ENCODE data around the gene CDH22. TPM values are rescaled to one million over a fixed set of nuclear protein-coding genes. Genes with fewer than 3 reads are reported as not detected.

Gene CDH22, protein sequence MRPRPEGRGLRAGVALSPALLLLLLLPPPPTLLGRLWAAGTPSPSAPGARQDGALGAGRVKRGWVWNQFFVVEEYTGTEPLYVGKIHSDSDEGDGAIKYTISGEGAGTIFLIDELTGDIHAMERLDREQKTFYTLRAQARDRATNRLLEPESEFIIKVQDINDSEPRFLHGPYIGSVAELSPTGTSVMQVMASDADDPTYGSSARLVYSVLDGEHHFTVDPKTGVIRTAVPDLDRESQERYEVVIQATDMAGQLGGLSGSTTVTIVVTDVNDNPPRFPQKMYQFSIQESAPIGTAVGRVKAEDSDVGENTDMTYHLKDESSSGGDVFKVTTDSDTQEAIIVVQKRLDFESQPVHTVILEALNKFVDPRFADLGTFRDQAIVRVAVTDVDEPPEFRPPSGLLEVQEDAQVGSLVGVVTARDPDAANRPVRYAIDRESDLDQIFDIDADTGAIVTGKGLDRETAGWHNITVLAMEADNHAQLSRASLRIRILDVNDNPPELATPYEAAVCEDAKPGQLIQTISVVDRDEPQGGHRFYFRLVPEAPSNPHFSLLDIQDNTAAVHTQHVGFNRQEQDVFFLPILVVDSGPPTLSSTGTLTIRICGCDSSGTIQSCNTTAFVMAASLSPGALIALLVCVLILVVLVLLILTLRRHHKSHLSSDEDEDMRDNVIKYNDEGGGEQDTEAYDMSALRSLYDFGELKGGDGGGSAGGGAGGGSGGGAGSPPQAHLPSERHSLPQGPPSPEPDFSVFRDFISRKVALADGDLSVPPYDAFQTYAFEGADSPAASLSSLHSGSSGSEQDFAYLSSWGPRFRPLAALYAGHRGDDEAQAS
- 0.11 TPM in 1 of 2 replicates, not detected in the other for total RNA-seq (2014; rRNA removed)
- not detected for polyA plus RNA-seq (2012)

DNA sequence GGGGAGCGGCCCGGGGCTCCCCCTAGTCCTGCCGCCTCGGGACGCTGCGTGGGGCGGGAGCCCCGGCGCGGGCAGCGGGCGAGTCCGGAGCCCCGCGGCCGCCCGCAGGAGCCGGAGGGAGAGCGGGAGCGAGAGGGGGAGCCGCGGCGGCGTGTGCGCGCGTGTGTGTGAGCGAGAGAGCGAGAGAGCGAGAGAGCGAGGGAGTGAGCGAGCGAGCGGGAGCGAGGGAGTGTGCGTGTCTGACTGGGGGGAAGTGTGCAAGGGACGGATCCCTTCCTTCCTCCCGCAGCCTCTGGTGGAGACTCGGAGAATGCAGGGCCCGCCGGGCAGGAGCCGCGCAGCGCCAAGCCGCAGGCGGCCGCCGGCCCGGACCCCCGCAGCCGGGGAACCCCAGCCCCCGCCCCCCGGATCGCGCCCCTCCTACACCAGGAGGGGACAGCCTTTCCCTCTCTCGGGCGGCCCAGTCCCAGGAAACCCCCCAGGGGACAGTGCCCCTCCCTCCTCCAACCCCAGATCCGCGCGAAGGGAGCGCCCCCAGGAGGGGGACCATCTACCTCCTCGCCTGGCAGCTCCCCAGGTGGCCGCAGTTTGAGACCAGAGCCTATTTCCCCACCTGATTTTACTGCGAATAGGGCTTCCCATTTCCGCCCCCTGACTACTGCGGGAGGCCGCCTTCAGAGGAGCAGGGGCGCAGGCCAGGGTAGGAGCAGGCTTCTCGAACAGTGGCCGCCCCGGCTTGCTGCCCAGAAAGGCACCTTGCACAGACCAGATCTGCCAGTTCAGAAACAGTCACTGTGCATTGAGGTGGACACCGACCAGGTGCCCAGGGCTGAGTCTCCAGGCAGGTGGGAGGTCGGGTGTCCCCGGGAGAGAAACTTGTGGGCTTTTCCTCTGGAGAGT lies at the start of gene CDH22:
CDH22 (minus strand) TSS at position 241 of the 900 bp plus-strand sequence. CDS start 57,204 bp downstream, outside the sequence.
- DNase-seq (ENCODE audit: low read depth), result peak; percentile 11

DNA sequence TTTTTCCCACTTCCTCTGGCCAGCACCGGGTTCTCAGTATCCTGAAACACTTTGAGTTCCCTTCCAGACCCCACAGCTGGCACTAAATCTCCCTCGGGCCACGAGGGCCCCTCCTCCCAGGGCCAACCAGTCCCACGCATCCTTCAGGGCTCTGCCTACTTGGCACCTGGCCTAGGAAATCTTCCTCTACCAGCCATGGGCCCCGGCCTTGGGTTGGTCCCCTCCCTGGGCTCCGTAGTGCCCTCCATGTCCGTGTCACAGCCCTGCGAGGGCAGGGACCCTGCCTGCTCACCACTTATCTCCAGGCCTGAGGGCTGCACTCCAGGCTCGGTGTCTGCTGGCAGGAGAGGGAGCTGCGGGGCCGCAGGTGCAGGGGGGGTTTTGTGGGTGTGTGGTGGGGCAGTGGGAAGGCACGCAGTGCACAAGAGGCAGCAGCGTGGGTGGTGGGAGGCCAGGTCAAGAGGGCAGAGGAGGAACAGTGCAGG lies 48.8 kb upstream of the CDH22 start:
- DNase-seq (ENCODE audit: low read depth), result no peak

DNA sequence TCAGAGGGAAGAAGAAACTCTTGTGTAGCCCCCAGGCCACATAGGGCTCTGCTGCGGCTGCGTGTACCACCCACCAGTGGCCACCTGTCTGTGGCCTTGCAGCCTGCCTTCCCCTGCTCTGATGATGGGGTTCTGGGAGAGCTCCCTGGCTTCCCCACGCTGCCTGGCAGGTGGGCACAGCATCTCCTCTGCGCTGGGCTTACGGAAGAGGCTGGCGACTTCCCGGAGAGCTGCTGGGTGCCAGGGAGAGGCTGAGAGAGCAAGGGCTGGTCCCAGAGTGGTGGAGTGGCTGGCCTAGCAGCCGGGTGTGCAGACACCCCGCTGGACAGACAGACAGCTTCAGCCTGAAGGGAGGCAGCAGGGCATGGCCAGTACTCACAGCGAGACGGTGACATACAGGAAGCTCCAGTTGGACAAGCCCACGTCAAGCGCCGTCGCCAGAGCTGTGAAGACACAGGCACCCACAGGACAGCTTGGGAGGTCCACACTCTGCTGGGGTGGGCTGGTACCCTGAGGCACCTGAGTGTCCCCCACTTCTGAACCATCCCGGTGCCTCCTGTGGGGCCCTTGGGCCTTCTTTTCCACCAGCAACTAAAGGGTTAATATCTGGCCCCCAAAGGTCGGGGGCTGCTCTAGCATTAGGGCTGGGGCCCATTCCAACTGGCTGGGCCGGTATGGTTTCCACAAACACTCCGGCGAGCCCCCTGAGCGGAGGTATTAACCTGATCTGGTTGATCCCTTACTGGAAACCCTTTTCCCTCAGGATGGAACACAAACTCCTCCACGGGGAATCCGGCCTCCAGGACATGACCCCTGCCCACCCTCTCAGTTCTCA lies 48.1 kb upstream of the CDH22 start:
- DNase-seq (ENCODE audit: low read depth), result no peak

DNA sequence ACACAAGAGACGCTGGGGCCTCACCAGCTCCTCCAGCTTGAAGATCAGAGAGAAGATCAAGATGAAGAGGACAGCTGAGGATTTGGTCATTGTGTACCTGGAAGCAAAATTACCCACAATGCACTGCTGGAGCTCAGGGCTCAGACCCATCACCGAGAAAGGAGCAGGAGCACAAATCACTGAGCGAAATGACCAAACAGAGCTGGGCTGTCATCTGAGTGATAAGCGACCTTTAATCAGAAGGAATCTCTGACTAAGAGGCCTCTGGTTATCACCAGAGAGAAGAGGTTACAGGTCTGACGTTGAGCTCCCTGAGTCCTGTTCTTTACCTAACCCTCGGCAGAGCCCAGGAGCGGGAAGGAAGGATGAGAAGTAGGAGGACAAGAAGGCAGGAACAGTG lies 47.5 kb upstream of the CDH22 start:
- no peak for DNase-seq (ENCODE audit: low read depth)

DNA sequence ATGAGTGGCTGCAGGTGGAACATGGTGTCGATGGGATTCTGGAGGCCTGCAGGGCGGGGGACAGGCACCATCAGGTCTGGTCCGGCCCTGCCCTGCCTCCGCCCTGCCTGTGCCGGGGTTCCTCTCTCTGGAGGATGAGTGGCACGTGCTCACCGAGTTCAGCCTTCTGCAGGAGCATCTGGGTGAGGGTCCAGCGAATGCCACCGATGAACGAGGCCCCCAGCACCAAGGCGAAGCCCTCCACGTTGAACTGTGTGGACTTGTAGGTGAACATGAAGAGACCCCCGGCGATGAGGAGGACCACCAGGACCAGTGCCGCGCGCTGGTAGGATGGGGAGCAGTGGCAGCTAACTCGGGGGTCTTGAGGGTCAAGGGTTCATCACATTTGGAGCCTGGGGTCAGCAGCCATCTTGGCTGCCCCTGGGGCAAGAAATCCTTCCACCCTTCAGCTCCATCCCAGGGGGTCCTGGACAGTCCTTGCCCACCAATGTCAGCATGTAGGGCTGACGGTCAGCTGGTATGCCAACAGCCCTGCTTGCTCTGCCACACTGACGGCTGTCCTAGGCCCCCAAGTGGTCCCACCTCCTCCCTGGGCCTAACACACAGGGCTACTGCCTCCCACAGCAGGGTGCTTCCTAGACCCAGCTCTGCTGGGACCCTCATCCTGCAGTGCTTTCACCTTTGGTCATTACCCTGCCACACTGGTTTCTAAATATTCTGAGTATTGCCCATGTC lies 46.8 kb upstream of the CDH22 start:
- DNase-seq (ENCODE audit: low read depth), result no peak

DNA sequence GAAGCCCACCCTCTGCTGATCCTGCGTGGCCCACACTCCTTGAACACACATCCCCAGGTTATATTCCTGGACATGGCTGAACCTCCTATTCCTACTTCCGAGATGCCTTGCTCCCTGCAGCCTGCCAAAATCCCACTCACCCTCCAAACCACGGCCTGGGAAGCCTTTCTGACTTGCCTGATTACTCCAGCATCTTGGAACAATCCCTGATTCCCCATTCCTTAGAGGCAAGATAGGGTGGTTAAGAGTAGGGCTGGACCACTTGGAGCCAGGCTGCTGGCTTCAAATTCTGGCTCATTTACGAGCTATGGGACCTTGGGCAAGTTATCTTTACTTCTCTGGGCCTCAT lies 45.9 kb upstream of the CDH22 start:
- no peak for DNase-seq (ENCODE audit: low read depth)

DNA sequence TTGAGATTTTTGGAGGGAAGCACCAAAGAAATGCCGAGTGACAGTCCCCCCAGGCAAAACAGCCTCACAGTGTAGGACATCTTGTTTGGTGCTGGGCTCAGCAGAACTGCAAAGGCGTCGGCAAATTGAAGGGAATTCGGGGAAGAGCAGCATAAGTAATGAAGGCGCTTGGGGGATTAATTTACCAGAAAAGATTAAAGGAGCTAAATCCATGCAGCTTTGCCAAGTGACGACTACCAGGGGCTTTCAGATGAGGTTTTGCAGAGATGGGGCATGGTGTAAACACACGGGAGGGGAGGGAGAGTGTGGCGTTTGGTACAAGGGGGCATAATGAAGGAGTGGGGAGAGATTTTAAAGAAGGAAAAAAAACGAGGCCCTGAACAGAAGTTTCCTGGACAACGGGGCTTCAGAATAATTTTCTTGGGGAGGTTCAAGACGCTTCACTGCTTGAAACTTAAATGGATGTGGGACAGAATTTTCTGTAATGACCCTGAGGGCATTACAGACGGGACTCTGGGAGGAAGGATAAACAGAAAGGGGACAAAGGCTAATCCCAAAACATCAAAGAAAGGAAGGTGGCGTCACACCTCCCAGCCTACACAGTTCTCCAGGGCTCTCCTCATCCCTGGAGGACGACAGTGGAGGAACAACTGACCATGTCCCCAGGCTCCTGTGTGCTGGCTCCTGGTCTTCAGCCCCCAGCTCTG lies 45.4 kb upstream of the CDH22 start:
- DNase-seq (ENCODE audit: low read depth), result no peak

DNA sequence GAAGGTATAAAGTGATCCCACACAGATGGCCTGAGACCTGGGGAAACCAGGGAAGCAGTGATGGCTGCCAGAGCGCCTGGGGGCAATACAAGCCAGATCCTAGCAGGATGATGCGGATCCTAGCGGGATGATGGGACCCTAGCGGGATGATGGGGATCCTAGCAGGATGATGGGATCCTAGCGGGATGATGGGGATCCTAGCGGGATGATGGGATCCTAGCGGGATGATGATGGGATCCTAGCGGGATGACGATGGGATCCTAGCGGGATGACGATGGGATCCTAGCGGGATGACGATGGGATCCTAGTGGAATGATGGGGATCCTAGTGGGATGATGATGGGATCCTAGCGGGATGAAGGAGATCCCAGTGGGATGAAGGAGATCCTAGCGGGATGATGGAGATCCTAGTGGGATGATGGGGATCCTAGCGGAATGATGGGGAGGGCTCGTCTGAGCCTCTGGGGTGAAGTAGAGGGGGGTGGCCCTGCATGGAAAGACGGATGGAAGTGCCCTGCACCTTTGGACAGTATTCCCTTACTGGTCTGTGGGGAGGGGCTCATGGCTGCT lies 44.2 kb upstream of the CDH22 start:
- DNase-seq (ENCODE audit: low read depth), result no peak

DNA sequence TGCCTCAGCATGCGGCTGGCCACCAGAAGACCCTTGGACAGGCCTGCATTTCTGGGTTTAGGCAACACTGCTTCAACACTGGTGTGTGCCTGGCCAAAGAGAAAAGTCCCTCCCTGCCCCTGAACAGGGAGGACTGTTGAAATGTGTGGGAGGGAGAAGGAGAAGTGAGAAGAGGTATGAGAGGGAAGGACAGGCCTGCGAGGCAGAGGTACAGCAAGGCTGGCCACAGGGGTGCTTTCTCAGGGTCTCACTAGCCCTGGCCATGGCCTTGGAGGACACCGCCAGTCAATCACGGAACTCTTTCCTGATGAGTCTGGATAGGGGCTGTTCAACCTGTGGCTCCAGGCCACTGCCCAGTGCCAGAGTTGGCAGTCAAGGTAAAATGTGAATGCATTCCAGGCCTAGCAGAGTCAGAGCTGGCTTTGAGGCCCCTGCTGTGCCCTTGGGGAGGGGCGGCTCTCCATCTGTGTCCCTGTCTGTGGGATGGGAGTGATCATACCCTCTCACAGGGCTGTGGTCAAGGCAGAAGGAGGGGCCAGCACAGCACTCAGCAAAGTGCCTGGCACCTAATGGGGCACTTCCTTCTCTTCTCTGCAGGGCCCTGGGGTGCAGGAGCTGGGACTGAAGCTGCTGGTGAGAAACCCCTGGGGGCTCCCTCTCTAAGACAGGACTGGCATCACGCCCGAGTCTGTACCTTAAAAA lies 43.2 kb upstream of the CDH22 start:
- no peak for DNase-seq (ENCODE audit: low read depth)

DNA sequence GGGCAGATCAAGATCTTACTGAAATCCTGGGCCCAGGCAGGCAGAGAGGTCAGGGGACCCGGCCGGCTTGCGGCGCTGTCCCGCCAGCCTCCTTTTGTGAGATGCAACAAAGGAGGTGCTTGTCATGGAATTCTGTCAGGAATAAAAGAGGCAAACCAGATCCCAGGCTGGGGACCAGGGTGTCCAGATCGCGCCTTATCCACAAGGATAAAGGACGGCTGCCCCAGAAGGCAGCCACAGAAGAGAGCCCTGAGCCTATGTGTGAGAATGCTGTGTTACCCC lies 42.6 kb upstream of the CDH22 start:
- DNase-seq (ENCODE audit: low read depth), result no peak

DNA sequence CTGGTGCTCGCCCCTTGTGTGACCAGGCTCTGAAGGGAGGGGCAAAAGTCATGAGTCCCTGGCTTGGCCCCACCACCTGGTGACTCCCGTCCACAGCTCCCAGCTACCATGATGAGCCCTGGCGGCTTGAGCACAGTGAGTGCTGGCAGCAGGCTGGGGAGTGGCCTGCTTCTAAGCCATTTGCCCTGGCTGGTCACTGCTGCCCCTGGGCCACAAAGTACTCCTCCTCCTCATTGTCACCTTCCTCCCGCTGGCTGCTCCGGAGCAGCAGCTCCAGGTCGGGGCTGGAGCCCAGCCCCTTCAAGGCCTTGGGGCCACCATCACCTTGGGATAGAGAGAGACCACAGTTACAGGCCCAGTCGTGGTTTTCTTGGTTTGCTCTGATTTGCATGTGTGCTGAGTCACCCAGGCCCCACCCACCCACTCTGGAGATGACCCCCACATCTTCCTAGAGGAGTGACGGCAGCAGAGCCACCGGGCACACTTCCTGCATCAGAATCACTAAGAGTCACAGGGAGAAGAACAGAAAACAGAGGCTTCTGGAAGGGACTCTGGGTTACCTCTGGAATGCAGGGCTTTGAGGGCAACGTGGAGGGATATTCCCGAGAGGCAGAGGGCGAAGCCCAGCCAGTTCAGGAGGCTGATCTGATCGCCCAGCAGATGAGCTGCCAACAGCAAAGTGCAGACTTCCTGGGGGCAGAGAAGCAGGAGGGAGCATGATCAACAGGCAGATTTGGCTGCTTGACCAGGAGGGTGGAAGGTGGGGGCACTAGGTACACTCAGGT lies 42.1 kb upstream of the CDH22 start:
- peak; percentile 82 for DNase-seq (ENCODE audit: low read depth)

DNA sequence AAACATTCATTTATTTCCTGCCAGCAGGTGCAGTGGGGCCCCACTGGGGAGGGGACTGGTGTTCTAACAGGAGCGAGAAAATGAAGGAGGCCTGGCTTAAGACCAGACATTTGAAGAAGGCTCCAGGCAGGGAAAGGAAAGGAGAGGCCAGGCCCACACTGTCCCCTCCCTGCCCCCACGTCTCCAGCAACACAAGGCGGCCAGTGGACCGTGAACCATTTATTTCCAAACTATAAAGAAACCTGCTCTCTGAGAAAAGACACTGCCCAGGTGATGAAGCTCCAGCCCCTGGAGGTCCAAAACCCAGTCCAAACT lies 41.4 kb upstream of the CDH22 start:
- DNase-seq (ENCODE audit: low read depth), result no peak

DNA sequence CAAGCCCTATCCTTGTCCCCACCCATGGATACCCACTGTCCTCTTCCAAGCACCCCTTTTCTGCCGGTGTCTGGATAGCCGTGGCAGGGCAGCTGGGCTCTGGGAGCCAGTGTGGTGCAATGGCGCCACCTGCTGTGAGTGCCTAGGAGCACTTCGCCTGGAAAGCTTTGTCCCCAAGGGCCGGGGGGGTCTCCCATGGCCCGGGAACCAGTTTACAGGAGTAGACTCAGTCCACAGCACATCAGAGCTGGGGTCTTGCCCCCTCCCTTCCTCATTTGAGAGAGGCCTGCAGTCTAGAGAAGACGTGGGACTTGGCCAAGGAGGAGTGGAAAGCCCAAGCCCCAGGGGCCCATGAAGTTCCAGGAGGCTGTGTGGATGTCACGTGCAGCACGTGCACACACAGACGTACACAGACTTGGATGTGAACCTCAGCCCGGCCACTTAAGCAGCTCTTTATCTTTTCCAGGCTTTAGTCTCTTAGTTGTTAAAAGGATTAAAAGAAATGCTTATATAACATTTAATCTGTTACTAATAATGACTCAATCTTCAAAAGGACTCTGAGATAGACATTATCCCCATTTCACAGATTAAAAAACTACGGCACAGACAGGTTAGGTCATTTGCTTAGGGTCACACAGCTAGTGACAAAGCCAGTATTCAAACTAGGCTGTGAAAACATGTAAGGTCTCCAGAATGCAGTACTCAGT lies 40.9 kb upstream of the CDH22 start:
- peak; percentile 35 for DNase-seq (ENCODE audit: low read depth)

DNA sequence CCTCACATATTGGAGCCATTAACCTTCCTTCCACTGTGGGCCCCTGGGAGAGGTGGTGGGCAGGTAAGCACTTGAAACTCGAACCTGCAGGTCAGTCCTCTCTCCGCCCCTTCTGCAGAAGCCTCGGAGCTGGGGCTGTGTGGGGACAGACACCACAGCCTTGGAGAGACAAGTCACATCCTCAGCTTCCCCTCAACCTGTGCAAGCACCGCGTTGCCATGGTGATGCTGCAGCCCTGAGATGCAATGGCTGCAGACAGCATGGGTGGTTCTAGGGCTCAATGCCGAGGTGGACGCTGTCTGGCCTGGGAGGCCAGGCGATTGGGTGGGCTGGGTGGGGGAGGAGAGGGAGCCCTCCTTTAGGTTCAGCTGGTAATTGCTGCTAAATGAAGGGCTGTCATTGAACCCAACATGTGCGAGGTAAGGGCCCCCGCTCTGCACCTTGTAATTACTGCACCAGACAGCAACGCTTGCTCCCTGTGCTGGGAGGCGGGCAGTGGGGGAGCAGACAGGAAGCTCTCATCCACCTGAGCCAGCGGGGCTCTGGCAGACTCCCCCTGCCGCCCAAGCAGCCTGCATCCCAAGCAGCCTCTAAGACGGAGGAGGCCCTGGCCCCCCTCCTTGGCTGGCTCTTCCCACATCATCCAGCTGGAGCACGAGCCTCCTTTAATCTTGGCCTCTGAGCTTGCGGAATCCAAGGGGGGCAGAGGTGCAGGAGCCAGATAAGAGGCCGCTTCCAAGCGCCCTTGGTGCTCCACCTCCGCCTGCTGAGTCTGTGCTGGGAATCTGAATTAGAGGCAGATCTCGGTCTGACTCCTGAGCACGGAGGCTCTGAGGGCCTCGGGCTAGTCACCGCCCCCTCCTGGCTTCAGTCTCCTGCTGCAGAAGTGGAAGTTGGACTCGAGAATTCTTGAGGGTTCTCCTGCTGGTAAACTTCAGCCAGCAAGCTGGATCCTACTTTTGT lies 39.8 kb upstream of the CDH22 start:
- no peak for DNase-seq (ENCODE audit: low read depth)

DNA sequence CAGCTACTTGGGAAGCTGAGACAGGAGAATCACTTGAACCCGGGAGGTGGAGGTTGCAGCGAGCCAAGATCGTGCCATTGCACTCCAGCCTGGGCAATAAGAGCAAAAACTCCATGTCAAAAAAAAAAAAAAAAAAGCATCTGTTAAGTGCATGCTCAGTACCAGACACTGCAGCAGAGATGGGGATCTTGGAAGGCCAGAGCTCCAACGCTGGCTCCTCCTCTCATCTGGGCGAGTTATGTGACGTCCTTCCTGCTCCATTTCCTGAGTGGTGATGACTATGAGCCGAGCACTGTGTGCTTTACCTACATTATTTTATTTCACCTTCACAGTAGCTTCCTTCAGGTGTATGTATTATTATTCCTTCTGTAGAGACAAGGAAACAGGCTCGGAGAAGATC lies 38.5 kb upstream of the CDH22 start:
- DNase-seq (ENCODE audit: low read depth), result no peak

DNA sequence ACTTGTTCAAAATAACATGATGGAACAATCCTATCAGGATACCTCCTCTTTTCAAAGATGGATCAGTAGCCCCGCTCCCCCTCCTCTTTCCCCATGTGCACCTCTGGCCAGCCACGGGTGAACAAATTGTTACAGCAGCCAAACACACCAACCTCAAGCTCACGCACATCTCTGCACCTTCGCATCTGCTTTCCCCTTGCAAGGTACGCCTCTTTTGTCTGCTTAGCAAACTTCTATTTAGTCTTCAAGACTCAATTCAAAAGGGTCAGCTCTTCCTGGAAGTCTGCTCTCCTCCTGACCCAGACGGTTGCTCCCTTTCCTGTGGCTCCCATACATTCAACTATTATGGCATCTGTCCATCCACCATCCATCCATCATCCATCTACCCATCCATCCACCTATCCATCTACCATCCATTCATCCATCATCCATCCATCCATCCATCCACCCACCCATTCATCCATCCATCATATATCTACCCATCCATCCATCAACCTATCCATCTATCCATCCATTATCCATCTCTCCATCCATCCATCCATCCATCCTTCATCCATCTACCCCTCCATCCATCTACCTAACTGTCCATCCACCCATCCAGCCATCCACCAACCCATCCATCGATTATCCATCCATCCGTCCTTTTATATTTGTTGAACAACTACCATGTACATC lies 36.3 kb upstream of the CDH22 start:
- no peak for DNase-seq (ENCODE audit: low read depth)

Measured in LHCN-M2 (cell line).